Neural cell (in vitro differentiated cells): Measurements from ENCODE around the gene LSM12. TPM values are rescaled to one million over a fixed set of nuclear protein-coding genes. Genes with fewer than 3 reads are reported as not detected.

Source experiments
- H2AFZ ChIP-seq: fragments of 200-600, 300-800 bp; sonication (generic), shearing (Covaris generic); 2 replicates; pipeline ENCODE4 v1.6.0; 2014; ENCODE audit warnings: low read depth, mild to moderate bottlenecking, antibody characterized with exemption, low read length, moderate library complexity
- H3F3A ChIP-seq: fragments of 200-600 bp; shearing (Covaris generic); 2 replicates; pipeline ENCODE4 v1.6.1; 2016; ENCODE audit warnings: mild to moderate bottlenecking, moderate library complexity, mixed read lengths, antibody characterized with exemption, low read length; ENCODE audit not compliant: insufficient read depth, poor library complexity, severe bottlenecking
- H3K27ac ChIP-seq: fragments of 200-600, 300-800 bp; sonication (generic), shearing (Covaris generic); 2 replicates; pipeline ENCODE4 v1.5.1; 2014; ENCODE audit warnings: mild to moderate bottlenecking, low read length, moderate library complexity
- H3K27me3 ChIP-seq: fragments of 300-800, 200-600 bp; sonication (generic), shearing (Covaris generic); 2 replicates; pipeline ENCODE4 v1.6.0; 2014; ENCODE audit warnings: mild to moderate bottlenecking, low read depth, low read length, moderate library complexity; ENCODE audit not compliant: insufficient read depth
- H3K36me3 ChIP-seq: fragments of 300-800, 200-600 bp; sonication (generic), shearing (Covaris generic); 2 replicates; pipeline ENCODE4 v1.5.1; 2014; ENCODE audit warnings: mild to moderate bottlenecking, antibody characterized with exemption, low read length, moderate library complexity; ENCODE audit not compliant: insufficient read depth
- H3K4me2 ChIP-seq: fragments of 300-800, 200-600 bp; sonication (generic), shearing (Covaris generic); 2 replicates; pipeline ENCODE4 v1.6.0; 2014; ENCODE audit warnings: mild to moderate bottlenecking, low read length
- H3K4me3 ChIP-seq: fragments of 300-800, 200-600 bp; sonication (generic), shearing (Covaris generic); 2 replicates; pipeline ENCODE4 v1.5.1; 2014; ENCODE audit warnings: mild to moderate bottlenecking, low read length, moderate library complexity
- H3K79me2 ChIP-seq: fragments of 200-600 bp; shearing (Covaris generic); replicated peaks from 2 replicates; pipeline ENCODE4 v1.6.0; 2014; ENCODE audit warnings: mild to moderate bottlenecking, low read length, moderate library complexity; ENCODE audit not compliant: insufficient read depth
- H3K9ac ChIP-seq: fragments of 300-800, 200-600 bp; sonication (generic), shearing (Covaris generic); 2 replicates; pipeline ENCODE4 v1.6.1; 2016; ENCODE audit warnings: mild to moderate bottlenecking, low read length, mixed read lengths
- H3K9me2 ChIP-seq: fragments of 200-600 bp; shearing (Covaris generic); 2 replicates; pipeline ENCODE4 v1.6.1; 2016; ENCODE audit warnings: mild to moderate bottlenecking, low read length, mixed read lengths; ENCODE audit not compliant: insufficient read depth
- H3K9me3 ChIP-seq: fragments of 200-600, 300-800 bp; sonication (generic), shearing (Covaris generic); 2 replicates; pipeline ENCODE4 v1.6.1; 2016; ENCODE audit warnings: mild to moderate bottlenecking, mixed run types, low read length, moderate library complexity, mixed read lengths
- H4K20me1 ChIP-seq: fragments of 200-600 bp; shearing (Covaris generic); 2 replicates; pipeline ENCODE4 v1.6.1; 2016; ENCODE audit warnings: mild to moderate bottlenecking, mixed run types; ENCODE audit not compliant: insufficient read depth
- CTCF ChIP-seq: fragments of 450-650 bp; IDR thresholded peaks from 2 replicates; pipeline ENCODE4 v1.5.1; 2014; ENCODE audit warnings: antibody characterized with exemption, mild to moderate bottlenecking, moderate library complexity; ENCODE audit not compliant: poor library complexity, severe bottlenecking
- EP300 ChIP-seq: fragments of 450-650 bp; conservative IDR thresholded peaks from 2 replicates; pipeline ENCODE4 v1.6.1; 2014; ENCODE audit warnings: antibody characterized with exemption, mild to moderate bottlenecking, moderate library complexity; ENCODE audit not compliant: poor library complexity, severe bottlenecking
- EZH2 ChIP-seq: fragments of 200-600, 300-800 bp; shearing (Covaris generic), sonication (generic); IDR thresholded peaks from 2 replicates; pipeline ENCODE4 v1.6.1; 2014; ENCODE audit warnings: antibody characterized with exemption, low read length, borderline replicate concordance, mild to moderate bottlenecking; ENCODE audit not compliant: insufficient read depth, poor library complexity, severe bottlenecking
- MXI1 ChIP-seq: fragments of 450-650 bp; conservative IDR thresholded peaks from 2 replicates; pipeline ENCODE4 v1.6.1; 2014; ENCODE audit warnings: antibody characterized with exemption, mild to moderate bottlenecking; ENCODE audit not compliant: poor library complexity, severe bottlenecking
- POLR2AphosphoS5 ChIP-seq: IDR thresholded peaks from 2 replicates; pipeline ENCODE4 v1.6.1; 2012
- RAD21 ChIP-seq: fragments of 450-650 bp; conservative IDR thresholded peaks from 2 replicates; pipeline ENCODE4 v1.6.1; 2014; ENCODE audit warnings: antibody characterized with exemption, mild to moderate bottlenecking, moderate library complexity
- REST ChIP-seq: IDR thresholded peaks from 2 replicates; pipeline ENCODE4 v1.6.1; 2012; ENCODE audit warnings: borderline replicate concordance
- SMC3 ChIP-seq: fragments of 450-650 bp; conservative IDR thresholded peaks from 2 replicates; pipeline ENCODE4 v1.6.1; 2014; ENCODE audit warnings: antibody characterized with exemption, mild to moderate bottlenecking, moderate library complexity; ENCODE audit not compliant: poor library complexity
- TAF1 ChIP-seq: IDR thresholded peaks from 2 replicates; pipeline ENCODE4 v1.6.1; 2012; ENCODE audit warnings: low read depth
- polyA plus RNA-seq: library from polyadenylated mRNA; depleted of rRNA; stranded (reverse); fragments of >200 nt; gene quantifications from 2 replicates; pipeline ENCODE4 v1.2.3, GENCODE V29; 2014

Gene LSM12
- polyA plus RNA-seq, 1 donor from 2014 or later: 12.0 TPM

- Histone ChIP-seq H3K4me2 (no peak overlapping the region), H3K27me3 (no peaks in the 10 kb centered on the region), H3K79me2 (peaks cover 55% of the 10 kb centered on the region), H4K20me1 (no peaks in the 10 kb centered on the region), H2AFZ (no peak overlapping the region), H3K9ac (no peak overlapping the region), H3K27ac (no peak overlapping the region), H3K9me3 (no peaks in the 10 kb centered on the region), H3F3A (no peaks in the 10 kb centered on the region), H3K9me2 (no peaks in the 10 kb centered on the region), H3K36me3 (no peaks in the 10 kb centered on the region), H3K4me3 (no peak overlapping the region)
- TF ChIP-seq CTCF (no peak), MXI1 (no peak), EP300 (no peak)
Measured at GRCh38 chr17:44063704-44064639, 2.5 kb downstream of the LSM12 start.

- H3K27me3 ChIP-seq: no peaks in the 10 kb centered on the region
- H3K9me2 ChIP-seq: no peaks in the 10 kb centered on the region
- H2AFZ ChIP-seq: no peak overlapping the region
- H3K79me2 ChIP-seq: peaks cover 55% of the 10 kb centered on the region
- H3K27ac ChIP-seq: no peak overlapping the region
- TF ChIP-seq EZH2 (no peak), CTCF (no peak), MXI1 (no peak), RAD21 (no peak), TAF1 (no peak), SMC3 (no peak), POLR2AphosphoS5 (no peak), REST (no peak), EP300 (no peak)
- no peak overlapping the region for H3K4me3 ChIP-seq
- H3K36me3 ChIP-seq: no peaks in the 10 kb centered on the region
- H3K9me3 ChIP-seq: no peaks in the 10 kb centered on the region
- H3K4me2 ChIP-seq: no peak overlapping the region
- no peaks in the 10 kb centered on the region for H3F3A ChIP-seq
- no peak overlapping the region for H3K9ac ChIP-seq
- no peaks in the 10 kb centered on the region for H4K20me1 ChIP-seq
Measured at GRCh38 chr17:44062871-44063270, 3.6 kb downstream of the LSM12 start.
